NCI-H1436 treated with DMSO at 0.1 percent for 48 hours (cell line): ENCODE measurements around the gene DNAJC19.

ENCODE experiments used
- DNase-seq: peaks from one replicate; lab custom pipeline; 2025; lab: John Stamatoyannopoulos, UW

The DNAJC19 gene

GRCh38 chr3:180961087-180961486, 28.4 kb downstream of the DNAJC19 start:
- no peak for DNase-seq

DNA sequence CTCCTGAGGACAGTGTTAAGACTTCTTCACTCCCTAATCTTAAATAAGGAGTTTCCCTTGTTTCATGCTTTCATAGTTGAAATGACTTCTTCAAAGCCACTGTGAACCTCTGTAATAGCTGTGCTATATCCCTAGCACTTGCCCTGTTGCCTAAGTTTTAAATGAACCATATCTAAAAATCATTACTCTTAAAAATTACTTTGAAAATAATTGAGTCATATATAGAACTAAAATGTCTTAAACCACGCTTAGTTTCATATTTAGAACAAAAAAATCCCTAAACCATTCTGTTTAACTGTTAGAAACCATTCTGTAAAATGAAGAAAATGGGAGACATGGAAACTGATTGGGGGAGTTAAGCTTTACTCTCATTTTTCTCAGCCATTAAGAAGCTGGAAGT, 29.8 kb downstream of the DNAJC19 start:
- DNase-seq: no peak

GRCh38 chr3:180947761-180948390, 41.7 kb downstream of the DNAJC19 start:
- no peak for DNase-seq

DNA sequence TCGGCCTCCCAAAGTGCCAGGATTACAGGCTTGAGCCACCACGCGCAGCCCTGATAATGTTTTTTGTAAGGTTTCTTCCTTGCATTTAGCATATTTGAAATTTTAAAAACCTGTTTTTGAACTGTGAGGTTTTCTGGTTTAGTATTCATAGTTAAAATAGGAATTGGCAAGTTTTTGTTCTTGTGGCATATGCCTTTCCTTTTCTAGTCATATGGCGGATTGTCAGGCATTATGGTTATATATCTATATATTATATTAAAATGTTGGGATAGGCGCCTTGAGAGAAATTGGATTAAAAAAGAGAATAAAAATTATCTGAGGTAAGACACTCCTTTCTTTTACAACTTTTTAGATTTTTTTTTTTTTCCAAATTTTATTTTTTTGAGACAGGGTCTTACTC, 48.7 kb downstream of the DNAJC19 start:
- DNase-seq: no peak

DNA sequence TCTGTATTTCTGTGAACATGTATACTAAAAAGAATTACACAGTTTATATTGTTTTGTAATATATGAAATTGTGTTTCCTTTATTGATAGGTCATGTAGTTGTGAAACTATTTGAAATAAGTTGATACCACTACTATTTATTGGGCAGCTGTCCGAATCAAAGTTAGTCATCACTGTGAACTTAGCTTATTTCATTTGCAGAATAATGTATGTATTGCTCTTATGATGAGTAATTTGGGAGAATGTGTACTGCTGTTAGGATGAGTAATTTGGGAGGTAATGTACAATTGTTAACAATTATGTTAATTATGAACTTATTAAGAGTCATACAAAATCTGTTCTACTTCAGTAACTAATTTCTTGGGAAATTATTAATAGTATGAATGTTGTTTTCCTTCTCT, 54.9 kb downstream of the DNAJC19 start:
- no peak for DNase-seq
